ENCODE measurements around the gene PRKCZ.
A peak's percentile ranks its signal among the peaks of the same experiment; 100 is the strongest.

The PRKCZ gene

GRCh38 chr1:2049718-2050431 lies at the start of gene PRKCZ:
PRKCZ (plus strand) TSS chr1:2050411; CDS start chr1:2050631, 220 bp downstream.
- peak; percentile 66 for DNase-seq

- no peak for DNase-seq
Observed at GRCh38 chr1:2000432-2000831, 49.8 kb upstream of the PRKCZ start.

- no peak for DNase-seq
Observed at GRCh38 chr1:2000850-2001249, 49.4 kb upstream of the PRKCZ start.

GRCh38 chr1:2001773-2002411 lies 48.3 kb upstream of the PRKCZ start:
- DNase-seq: no peak

GRCh38 chr1:2003541-2004131 lies 46.6 kb upstream of the PRKCZ start, which contains the start of gene CFAP74:
CFAP74 (minus strand) TSS chr1:2003786; CDS start chr1:1990956, 12,830 bp downstream.
- DNase-seq: peak; percentile 63

- DNase-seq: no peak
Observed at GRCh38 chr1:2004856-2005255, 45.4 kb upstream of the PRKCZ start.

GRCh38 chr1:2009101-2010053 lies 40.8 kb upstream of the PRKCZ start:
- DNase-seq: no peak

GRCh38 chr1:2014181-2014580 lies 36.0 kb upstream of the PRKCZ start:
- DNase-seq: no peak

GRCh38 chr1:2014741-2015735 lies 35.2 kb upstream of the PRKCZ start:
- DNase-seq: no peak

- no peak for DNase-seq
Observed at GRCh38 chr1:2016123-2016522, 34.1 kb upstream of the PRKCZ start.

- DNase-seq: no peak
Observed at GRCh38 chr1:2018217-2019171, 31.7 kb upstream of the PRKCZ start.

GRCh38 chr1:2019172-2019543 lies 31.1 kb upstream of the PRKCZ start, which contains the start of gene GABRD:
GABRD (plus strand) TSS chr1:2019345; CDS start chr1:2019424, 79 bp downstream.
- no peak for DNase-seq

GRCh38 chr1:2019571-2020309 lies 30.5 kb upstream of the PRKCZ start:
- DNase-seq: no peak

GRCh38 chr1:2020310-2020655 lies 29.9 kb upstream of the PRKCZ start:
- DNase-seq: no peak

GRCh38 chr1:2021550-2021949 lies 28.7 kb upstream of the PRKCZ start:
- DNase-seq: no peak

- DNase-seq: no peak
Observed at GRCh38 chr1:2022063-2022770, 28.0 kb upstream of the PRKCZ start.

GRCh38 chr1:2023187-2023586 lies 27.0 kb upstream of the PRKCZ start:
- no peak for DNase-seq

- DNase-seq: no peak
Observed at GRCh38 chr1:2024451-2024850, 25.8 kb upstream of the PRKCZ start.

GRCh38 chr1:2024887-2025286 lies 25.3 kb upstream of the PRKCZ start:
- no peak for DNase-seq
